NCI-H1092 (cell line): Measurements from ENCODE around the gene ADH1B.
"Not testable (repeated sequence)": the region's sequence is repeated elsewhere in the genome, so short reads cannot be mapped to it uniquely, and the experiment has no call there.

Experiments used
- DNase-seq: peaks from one replicate; lab custom pipeline; 2025; lab: John Stamatoyannopoulos, UW

The ADH1B gene

GRCh38 chr4:99323756-99324155 is 2.6 kb upstream of the ADH1B start:
- no peak for DNase-seq

GRCh38 chr4:99317811-99318210 is 3.4 kb downstream of the ADH1B start:
- DNase-seq: not testable (repeated sequence)

- DNase-seq: no peak
Measured at GRCh38 chr4:99317354-99317753, 3.8 kb downstream of the ADH1B start.

DNA sequence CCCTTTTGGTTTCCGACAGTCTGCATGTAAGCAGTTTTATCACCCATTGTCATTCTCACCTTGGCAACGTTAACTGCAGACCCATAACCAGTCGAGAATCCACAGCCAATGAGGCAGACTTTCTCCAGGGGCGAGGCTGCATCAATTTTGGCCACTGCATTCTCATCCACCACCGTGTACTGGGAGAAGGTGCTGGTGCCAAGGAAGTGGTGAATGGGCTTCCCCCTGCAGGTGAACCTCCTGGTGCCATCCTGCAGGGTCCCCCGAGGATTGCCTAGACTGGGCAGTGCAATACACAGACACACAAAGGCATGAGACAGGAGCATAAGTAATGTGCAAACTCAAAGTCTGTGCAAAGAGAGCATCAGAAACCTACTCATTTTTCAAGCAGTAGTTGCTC is 5.4 kb downstream of the ADH1B start:
- no peak for DNase-seq

- DNase-seq: no peak
Measured at GRCh38 chr4:99314211-99314610, 7.0 kb downstream of the ADH1B start.

DNA sequence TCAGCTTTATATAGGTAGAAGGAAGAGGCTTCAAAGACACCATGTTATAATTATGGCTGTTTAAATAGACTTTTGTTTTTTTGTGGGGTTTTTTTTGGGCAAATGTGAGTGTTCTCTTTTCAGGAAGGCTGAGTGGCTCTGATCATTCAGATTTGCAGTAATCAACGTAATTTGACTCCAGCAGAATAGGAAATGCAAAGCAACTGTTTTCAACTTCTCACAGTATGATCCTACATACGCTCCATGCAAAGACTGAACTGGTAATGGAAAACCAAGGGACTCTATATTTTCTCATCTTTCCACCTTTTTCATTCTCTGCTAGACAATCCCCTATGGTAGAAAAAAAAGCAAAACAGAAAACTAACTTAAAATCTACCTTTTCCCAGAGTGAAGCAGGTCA is 10.8 kb downstream of the ADH1B start:
- DNase-seq: no peak

GRCh38 chr4:99305638-99306400 is 15.4 kb downstream of the ADH1B start:
- no peak for DNase-seq

GRCh38 chr4:99301376-99302164 is 19.6 kb downstream of the ADH1B start:
- no peak for DNase-seq

GRCh38 chr4:99300934-99301333 is 20.3 kb downstream of the ADH1B start:
- DNase-seq: no peak

DNA sequence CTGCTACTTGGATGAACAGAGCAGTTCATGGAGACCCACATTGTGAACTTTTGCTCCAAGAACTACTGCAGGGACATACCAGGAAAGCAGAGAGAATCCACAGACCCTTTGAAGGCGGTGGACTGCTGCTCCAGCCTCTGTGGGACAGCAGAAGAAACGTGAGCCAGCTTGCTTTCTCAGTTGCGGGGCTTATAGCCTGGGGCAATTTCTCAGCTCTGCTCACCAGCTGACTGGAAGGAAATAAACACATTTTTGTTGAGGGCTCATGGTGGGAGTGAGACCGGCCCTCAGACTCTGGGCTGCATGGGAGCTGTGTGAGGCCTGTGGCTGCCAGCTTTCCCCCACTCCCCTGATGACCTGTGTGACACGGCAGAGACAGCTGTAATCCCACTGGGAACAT is 27.8 kb downstream of the ADH1B start:
- no peak for DNase-seq

- DNase-seq: no peak
Measured at GRCh38 chr4:99290848-99291786, 30.1 kb downstream of the ADH1B start, which contains the start of gene ADH1A. Gene ADH1A, minus strand, starts transcription at chr4:99290985. Its CDS starts 71 bp downstream, at chr4:99290914.

- no peak for DNase-seq
Measured at GRCh38 chr4:99285387-99285786, 35.8 kb downstream of the ADH1B start.

- DNase-seq: no peak
Measured at GRCh38 chr4:99282731-99283130, 38.5 kb downstream of the ADH1B start.

DNA sequence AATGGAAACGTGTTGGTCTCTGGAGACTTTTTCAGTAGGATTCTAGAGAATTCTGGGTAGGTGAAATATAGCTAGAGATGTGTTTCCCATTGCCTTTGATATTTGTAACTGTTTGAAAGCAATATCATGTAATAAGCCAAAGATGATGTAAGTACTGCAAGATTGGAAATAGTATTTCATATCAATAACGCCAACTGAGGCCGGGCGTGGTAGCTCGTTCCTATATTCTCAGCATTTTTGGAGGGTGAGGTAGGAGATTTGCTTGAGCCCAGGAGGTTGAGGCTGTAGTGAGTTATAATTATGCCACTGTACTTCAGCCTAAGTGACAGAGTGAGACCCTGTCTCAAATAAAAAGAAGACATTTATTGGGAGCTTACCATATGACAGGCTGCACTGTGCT is 39.9 kb downstream of the ADH1B start:
- DNase-seq: no peak

GRCh38 chr4:99276417-99276816 is 44.8 kb downstream of the ADH1B start:
- DNase-seq: no peak

DNA sequence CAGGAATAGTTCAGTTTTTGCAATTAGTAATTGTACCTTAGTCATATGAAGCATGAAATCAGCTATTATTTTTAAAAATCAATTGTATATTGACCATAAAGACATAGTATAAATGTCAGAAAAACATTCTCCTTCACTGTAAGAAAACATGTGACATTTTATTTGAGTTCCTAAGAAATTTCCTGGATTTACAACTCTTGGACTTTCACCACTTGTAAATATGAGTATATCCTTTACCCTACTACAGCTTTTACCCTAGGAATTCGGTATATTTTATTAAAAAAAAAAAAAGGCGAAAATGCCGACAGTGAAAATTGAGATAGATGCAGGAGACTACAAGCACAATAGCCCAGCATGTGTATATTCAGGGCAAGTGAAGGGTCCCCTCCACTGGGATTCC is 45.3 kb downstream of the ADH1B start:
- DNase-seq: no peak

DNA sequence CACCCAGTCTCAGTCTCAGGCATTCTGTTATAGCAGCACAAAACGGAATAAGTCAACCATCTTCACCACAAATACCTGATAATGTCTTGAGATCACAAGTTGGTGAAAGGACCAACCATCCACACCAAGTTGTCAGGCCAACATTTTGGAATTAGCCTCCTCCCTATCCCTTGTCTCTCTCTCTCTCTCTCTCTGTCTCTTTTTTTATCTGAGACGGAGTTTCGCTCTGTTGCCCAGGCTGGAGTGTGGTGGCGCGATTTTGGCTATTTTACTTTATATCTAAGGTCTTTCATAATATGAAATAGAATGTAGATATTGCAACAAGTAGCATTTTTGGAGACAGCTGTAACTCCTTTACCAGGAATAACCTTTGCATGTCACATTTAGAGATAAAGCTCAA is 46.2 kb downstream of the ADH1B start:
- DNase-seq: no peak

DNA sequence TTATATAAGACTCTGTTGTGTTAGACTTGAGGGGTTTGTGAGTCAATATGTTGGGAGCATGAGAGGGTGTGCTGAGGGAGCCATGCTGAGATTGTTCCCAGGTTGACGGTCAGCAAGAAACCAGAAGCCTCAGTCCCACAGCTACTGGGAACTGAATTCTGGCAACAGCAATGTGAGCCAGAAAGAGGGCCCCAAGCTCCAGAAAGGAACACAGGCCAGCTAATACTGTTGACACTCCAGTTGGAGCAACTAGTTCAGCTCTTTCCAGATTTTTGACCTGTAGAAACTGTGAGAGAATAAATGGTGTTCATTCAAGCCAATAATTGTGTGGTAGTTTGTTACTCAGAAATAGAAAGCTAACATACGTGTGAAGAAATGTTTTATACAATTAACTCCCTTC is 47.5 kb downstream of the ADH1B start:
- DNase-seq: no peak

GRCh38 chr4:99264927-99265326 is 56.3 kb downstream of the ADH1B start:
- no peak for DNase-seq
